Measurements from ENCODE around the gene C5orf46.
"Not testable (repeated sequence)": the region's sequence is repeated elsewhere in the genome, so short reads cannot be mapped to it uniquely, and the experiment has no call there.

Gene C5orf46

GRCh38 chr5:147906326-147907095 is at the start of gene C5orf46:
Gene C5orf46 (minus strand): TSS chr5:147906538. CDS start chr5:147906501, 37 bp downstream.
- no peak for DNase-seq

- no peak for DNase-seq
These were observed 48.6 kb upstream of the C5orf46 start for GRCh38 chr5:147954971-147955370.

GRCh38 chr5:147949711-147950573 is 43.6 kb upstream of the C5orf46 start:
- DNase-seq: peak; percentile 7

GRCh38 chr5:147946658-147947274 is 40.4 kb upstream of the C5orf46 start:
- DNase-seq: not testable (repeated sequence)

- no peak for DNase-seq
These were observed 33.2 kb upstream of the C5orf46 start for GRCh38 chr5:147939431-147940114.

- DNase-seq: no peak
These were observed 28.7 kb upstream of the C5orf46 start for GRCh38 chr5:147935032-147935431.

- no peak for DNase-seq
These were observed 24.4 kb upstream of the C5orf46 start for GRCh38 chr5:147930769-147931168.

GRCh38 chr5:147927901-147928300 is 21.6 kb upstream of the C5orf46 start:
- no peak for DNase-seq

GRCh38 chr5:147925020-147925419 is 18.7 kb upstream of the C5orf46 start:
- DNase-seq: no peak

GRCh38 chr5:147921136-147921535 is 14.8 kb upstream of the C5orf46 start:
- DNase-seq: no peak

- DNase-seq: no peak
These were observed 14.2 kb upstream of the C5orf46 start for GRCh38 chr5:147920420-147921030.

- DNase-seq: no peak
These were observed 12.6 kb upstream of the C5orf46 start for GRCh38 chr5:147918899-147919298.

- no peak for DNase-seq
These were observed 11.9 kb upstream of the C5orf46 start for GRCh38 chr5:147918101-147918685.

GRCh38 chr5:147913786-147914185 is 7.4 kb upstream of the C5orf46 start:
- no peak for DNase-seq

GRCh38 chr5:147912011-147912410 is 5.7 kb upstream of the C5orf46 start:
- no peak for DNase-seq

- no peak for DNase-seq
These were observed 5.1 kb upstream of the C5orf46 start for GRCh38 chr5:147911427-147911826.

- DNase-seq: peak; percentile 2
These were observed 2.2 kb downstream of the C5orf46 start for GRCh38 chr5:147904110-147904509.

GRCh38 chr5:147902609-147903115 is 3.7 kb downstream of the C5orf46 start:
- no peak for DNase-seq

GRCh38 chr5:147901599-147902039 is 4.7 kb downstream of the C5orf46 start:
- no peak for DNase-seq

GRCh38 chr5:147898875-147899401 is 7.4 kb downstream of the C5orf46 start:
- no peak for DNase-seq

- no peak for DNase-seq
These were observed 10.5 kb downstream of the C5orf46 start for GRCh38 chr5:147895864-147896263.
